IPS-20b (cell line): ENCODE data around the gene MUSK.

Experiments
- H3K27ac ChIP-seq: one replicate; pipeline ENCODE4 v1.5.1; 2013; ENCODE audit warnings: low read length
- H3K27me3 ChIP-seq: 2 replicates; pipeline ENCODE4 v1.6.1; 2013; ENCODE audit warnings: mild to moderate bottlenecking, low read length, inconsistent platforms; ENCODE audit not compliant: insufficient read depth
- H3K36me3 ChIP-seq: 2 replicates; pipeline ENCODE4 v1.6.1; 2013; ENCODE audit warnings: low read depth, mild to moderate bottlenecking, inconsistent platforms, low read length, moderate library complexity; ENCODE audit not compliant: insufficient read depth
- H3K4me1 ChIP-seq: 2 replicates; pipeline ENCODE4 v1.6.1; 2013; ENCODE audit warnings: mild to moderate bottlenecking, control low read depth, inconsistent platforms, low read length, moderate library complexity; ENCODE audit not compliant: insufficient read depth
- H3K4me3 ChIP-seq: 2 replicates; pipeline ENCODE4 v1.5.1; 2013; ENCODE audit warnings: mild to moderate bottlenecking, low read length, inconsistent platforms
- H3K9ac ChIP-seq: 2 replicates; pipeline ENCODE4 v1.6.1; 2013; ENCODE audit warnings: low read depth, mild to moderate bottlenecking, inconsistent platforms, low read length, moderate library complexity
- H3K9me3 ChIP-seq: 2 replicates; pipeline ENCODE4 v1.6.1; 2013; ENCODE audit warnings: mild to moderate bottlenecking, low read depth, low read length, inconsistent platforms; ENCODE audit not compliant: insufficient read depth

MUSK gene

GRCh38 chr9:110668570-110669167 lies at the start of gene MUSK:
Gene MUSK (plus strand): TSS chr9:110668791. CDS start chr9:110668905, 114 bp downstream.
- Histone ChIP-seq H3K27me3 (no peaks in the 10 kb centered on the region), H3K9ac (no peak within 1 kb of the TSS), H3K4me3 (no peak within 1 kb of the TSS), H3K36me3 (no peaks in the 10 kb centered on the region), H3K27ac (no peak within 1 kb of the TSS), H3K4me1 (no peaks in the 10 kb centered on the region), H3K9me3 (no peaks in the 10 kb centered on the region)

- Histone ChIP-seq H3K9ac (no peak overlapping the region), H3K4me3 (no peak overlapping the region), H3K27ac (no peak overlapping the region), H3K36me3 (no peaks in the 10 kb centered on the region), H3K9me3 (no peaks in the 10 kb centered on the region), H3K27me3 (no peaks in the 10 kb centered on the region), H3K4me1 (peaks cover 6% of the 10 kb centered on the region)
Observed at GRCh38 chr9:110619831-110620230, 48.8 kb upstream of the MUSK start.

- H3K4me1 ChIP-seq: peaks cover 6% of the 10 kb centered on the region
- no peaks in the 10 kb centered on the region for H3K27me3 ChIP-seq
- no peaks in the 10 kb centered on the region for H3K36me3 ChIP-seq
- no peak overlapping the region for H3K9ac ChIP-seq
- no peak overlapping the region for H3K4me3 ChIP-seq
- H3K9me3 ChIP-seq: no peaks in the 10 kb centered on the region
- no peak overlapping the region for H3K27ac ChIP-seq
Observed at GRCh38 chr9:110620726-110621125, 47.9 kb upstream of the MUSK start.

- no peaks in the 10 kb centered on the region for H3K27me3 ChIP-seq
- H3K4me1 ChIP-seq: peaks cover 6% of the 10 kb centered on the region
- H3K27ac ChIP-seq: no peak overlapping the region
- no peaks in the 10 kb centered on the region for H3K9me3 ChIP-seq
- no peaks in the 10 kb centered on the region for H3K36me3 ChIP-seq
- no peak overlapping the region for H3K4me3 ChIP-seq
- H3K9ac ChIP-seq: no peak overlapping the region
Observed at GRCh38 chr9:110622368-110622767, 46.2 kb upstream of the MUSK start.

- no peak overlapping the region for H3K4me3 ChIP-seq
- peaks cover 5% of the 10 kb centered on the region for H3K4me1 ChIP-seq
Observed at GRCh38 chr9:110623462-110624025, 45.0 kb upstream of the MUSK start.

GRCh38 chr9:110626101-110626829 lies 42.3 kb upstream of the MUSK start:
- Histone ChIP-seq H3K36me3 (no peaks in the 10 kb centered on the region), H3K9ac (no peak overlapping the region), H3K27me3 (no peaks in the 10 kb centered on the region), H3K4me3 (no peak overlapping the region), H3K9me3 (no peaks in the 10 kb centered on the region), H3K27ac (no peak overlapping the region), H3K4me1 (peaks cover 5% of the 10 kb centered on the region)

More at GRCh38 chr9:110623462-110624025, 45.0 kb upstream of the MUSK start:
- no peak overlapping the region for H3K27ac ChIP-seq
- H3K36me3 ChIP-seq: no peaks in the 10 kb centered on the region
- H3K27me3 ChIP-seq: no peaks in the 10 kb centered on the region
- no peak overlapping the region for H3K9ac ChIP-seq
- H3K9me3 ChIP-seq: no peaks in the 10 kb centered on the region

- H3K9ac ChIP-seq: no peak overlapping the region
- H3K9me3 ChIP-seq: peaks cover 24% of the 10 kb centered on the region; the same call in 1 of the 2 replicates
- H3K27ac ChIP-seq: no peak overlapping the region
- no peak overlapping the region for H3K4me3 ChIP-seq
- H3K27me3 ChIP-seq: no peaks in the 10 kb centered on the region
- no peaks in the 10 kb centered on the region for H3K4me1 ChIP-seq
- no peaks in the 10 kb centered on the region for H3K36me3 ChIP-seq
Observed at GRCh38 chr9:110635589-110635988, 33.0 kb upstream of the MUSK start.

- Histone ChIP-seq H3K27me3 (no peaks in the 10 kb centered on the region), H3K9ac (no peak overlapping the region), H3K4me1 (no peaks in the 10 kb centered on the region), H3K27ac (no peak overlapping the region), H3K9me3 (peaks cover 24% of the 10 kb centered on the region; the same call in 1 of the 2 replicates), H3K4me3 (no peak overlapping the region), H3K36me3 (no peaks in the 10 kb centered on the region)
Observed at GRCh38 chr9:110638381-110638954, 30.1 kb upstream of the MUSK start.

- no peaks in the 10 kb centered on the region for H3K4me1 ChIP-seq
- H3K36me3 ChIP-seq: no peaks in the 10 kb centered on the region
- H3K27ac ChIP-seq: no peak overlapping the region
- H3K9ac ChIP-seq: no peak overlapping the region
- H3K27me3 ChIP-seq: no peaks in the 10 kb centered on the region
- H3K9me3 ChIP-seq: peaks cover 11% of the 10 kb centered on the region; the same call in 1 of the 2 replicates
- H3K4me3 ChIP-seq: no peak overlapping the region
Observed at GRCh38 chr9:110640736-110641135, 27.9 kb upstream of the MUSK start.

- no peaks in the 10 kb centered on the region for H3K36me3 ChIP-seq
- H3K9ac ChIP-seq: no peak overlapping the region
- H3K4me3 ChIP-seq: no peak overlapping the region
- no peak overlapping the region for H3K27ac ChIP-seq
- peaks cover 6% of the 10 kb centered on the region; the same call in 1 of the 2 replicates for H3K9me3 ChIP-seq
- no peaks in the 10 kb centered on the region for H3K4me1 ChIP-seq
- H3K27me3 ChIP-seq: no peaks in the 10 kb centered on the region
Observed at GRCh38 chr9:110641293-110641692, 27.3 kb upstream of the MUSK start.

GRCh38 chr9:110648696-110649095 lies 19.9 kb upstream of the MUSK start:
- no peaks in the 10 kb centered on the region for H3K27me3 ChIP-seq
- H3K36me3 ChIP-seq: no peaks in the 10 kb centered on the region

More at GRCh38 chr9:110648696-110649095, 19.9 kb upstream of the MUSK start:
- H3K9me3 ChIP-seq: no peaks in the 10 kb centered on the region
- H3K9ac ChIP-seq: no peak overlapping the region
- no peak overlapping the region for H3K4me3 ChIP-seq
- H3K27ac ChIP-seq: no peak overlapping the region
- H3K4me1 ChIP-seq: no peaks in the 10 kb centered on the region
